Medulla oblongata (tissue), 1 donor: Measurements from ENCODE around the gene NAGLU.
A peak's percentile ranks its signal among the peaks of the same experiment; 100 is the strongest.
"Not testable (repeated sequence)": the region's sequence is repeated elsewhere in the genome, so short reads cannot be mapped to it uniquely, and the experiment has no call there.

ENCODE experiments used
- DNase-seq: peaks from one replicate; pipeline ENCODE4 v3.0.0-alpha.2; 2015; ENCODE audit errors: extremely low spot score

The NAGLU gene

GRCh38 chr17:42521666-42522262, 14.3 kb upstream of the NAGLU start:
- DNase-seq: no peak

GRCh38 chr17:42522263-42522790, 13.7 kb upstream of the NAGLU start:
- DNase-seq: no peak

DNA sequence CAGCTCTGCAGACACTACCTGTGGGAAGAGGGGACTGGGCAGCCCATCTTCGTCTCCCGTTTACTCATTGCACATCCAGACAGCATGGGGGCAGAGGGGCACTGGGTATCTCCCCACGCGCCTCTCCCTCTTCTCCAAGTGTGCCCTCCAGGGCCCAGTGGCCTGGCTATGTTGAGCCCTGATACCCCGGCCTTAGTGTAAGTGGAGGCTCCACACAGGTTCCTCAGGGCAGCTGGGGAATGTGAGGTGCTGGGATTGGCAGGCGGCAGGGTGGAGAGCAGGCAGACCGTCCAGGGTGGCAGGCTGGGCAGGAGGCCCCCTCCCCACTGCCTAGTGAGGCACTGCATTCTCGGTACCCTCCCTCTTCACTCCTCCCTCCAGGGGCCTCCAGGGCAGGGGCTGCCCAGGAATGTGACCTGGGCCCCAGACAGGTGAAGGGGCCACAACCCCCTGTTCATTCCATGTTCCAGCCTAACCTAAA, 13.2 kb upstream of the NAGLU start:
- no peak for DNase-seq

- no peak for DNase-seq
Observed at GRCh38 chr17:42525221-42525620, 10.8 kb upstream of the NAGLU start.

- no peak for DNase-seq
Observed at GRCh38 chr17:42526031-42526444, 10.0 kb upstream of the NAGLU start.

DNA sequence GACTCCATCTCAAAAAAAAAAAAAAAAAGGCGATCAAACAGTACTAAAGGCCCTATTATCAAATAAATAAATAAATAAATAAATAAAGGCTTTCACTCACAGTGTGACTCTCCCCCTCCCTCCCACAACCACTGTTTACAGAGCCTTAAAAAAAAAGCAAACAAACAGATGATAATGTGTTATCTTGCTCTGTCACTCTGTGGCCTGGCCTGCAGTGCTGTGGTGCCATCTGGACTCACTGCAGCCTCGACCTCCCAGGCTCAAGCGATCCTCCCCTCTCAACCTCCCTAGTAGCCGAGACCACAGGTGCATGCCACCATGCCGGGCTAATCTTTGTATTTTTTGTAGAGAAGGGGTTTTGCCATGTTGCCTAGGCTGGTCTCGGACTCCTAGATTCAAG, 8.1 kb upstream of the NAGLU start:
- DNase-seq: no peak

DNA sequence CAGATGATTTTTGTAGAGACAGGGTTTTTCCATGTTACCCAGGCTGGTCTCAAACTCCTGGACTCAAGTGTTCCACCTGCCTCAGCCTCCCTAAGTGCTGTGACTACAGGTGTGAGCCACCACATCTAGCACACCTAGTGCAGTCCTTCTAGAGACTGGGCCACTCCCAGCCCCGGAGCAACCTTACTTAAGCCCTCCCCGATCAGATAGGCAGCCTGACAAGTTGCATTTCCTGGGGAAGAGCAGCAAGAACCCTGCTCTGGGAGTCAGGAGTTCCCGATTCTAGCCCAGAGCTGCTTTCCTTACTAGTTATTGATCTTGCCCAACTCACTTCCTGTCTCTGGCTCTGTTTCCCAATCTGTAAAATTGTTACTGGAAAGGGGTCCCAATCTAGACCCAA, 7.0 kb upstream of the NAGLU start:
- DNase-seq: no peak

DNA sequence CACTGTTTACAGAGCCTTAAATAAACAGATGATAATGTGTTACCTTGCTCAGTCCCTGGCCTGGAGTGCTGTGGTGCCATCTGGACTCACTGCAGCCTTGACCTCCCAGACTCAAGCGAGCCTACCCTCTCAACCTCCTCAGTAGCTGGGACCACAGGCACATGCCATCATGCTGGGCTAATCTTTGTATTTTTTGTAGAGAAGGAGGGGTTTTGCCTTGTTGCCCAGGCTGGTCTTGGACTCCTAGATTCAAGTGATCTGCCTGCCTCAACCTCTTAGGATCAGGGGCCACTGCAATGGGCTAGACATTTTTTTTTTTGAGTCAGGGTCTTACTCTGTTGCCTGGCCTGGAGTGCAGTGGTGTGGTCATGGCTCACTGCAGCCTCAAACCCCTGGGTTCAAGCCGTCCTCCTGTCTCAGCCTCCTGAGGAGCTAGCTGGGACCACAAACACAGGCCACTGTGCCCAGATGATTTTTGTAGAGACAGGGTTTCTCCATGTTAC, 5.0 kb upstream of the NAGLU start:
- DNase-seq: no peak

DNA sequence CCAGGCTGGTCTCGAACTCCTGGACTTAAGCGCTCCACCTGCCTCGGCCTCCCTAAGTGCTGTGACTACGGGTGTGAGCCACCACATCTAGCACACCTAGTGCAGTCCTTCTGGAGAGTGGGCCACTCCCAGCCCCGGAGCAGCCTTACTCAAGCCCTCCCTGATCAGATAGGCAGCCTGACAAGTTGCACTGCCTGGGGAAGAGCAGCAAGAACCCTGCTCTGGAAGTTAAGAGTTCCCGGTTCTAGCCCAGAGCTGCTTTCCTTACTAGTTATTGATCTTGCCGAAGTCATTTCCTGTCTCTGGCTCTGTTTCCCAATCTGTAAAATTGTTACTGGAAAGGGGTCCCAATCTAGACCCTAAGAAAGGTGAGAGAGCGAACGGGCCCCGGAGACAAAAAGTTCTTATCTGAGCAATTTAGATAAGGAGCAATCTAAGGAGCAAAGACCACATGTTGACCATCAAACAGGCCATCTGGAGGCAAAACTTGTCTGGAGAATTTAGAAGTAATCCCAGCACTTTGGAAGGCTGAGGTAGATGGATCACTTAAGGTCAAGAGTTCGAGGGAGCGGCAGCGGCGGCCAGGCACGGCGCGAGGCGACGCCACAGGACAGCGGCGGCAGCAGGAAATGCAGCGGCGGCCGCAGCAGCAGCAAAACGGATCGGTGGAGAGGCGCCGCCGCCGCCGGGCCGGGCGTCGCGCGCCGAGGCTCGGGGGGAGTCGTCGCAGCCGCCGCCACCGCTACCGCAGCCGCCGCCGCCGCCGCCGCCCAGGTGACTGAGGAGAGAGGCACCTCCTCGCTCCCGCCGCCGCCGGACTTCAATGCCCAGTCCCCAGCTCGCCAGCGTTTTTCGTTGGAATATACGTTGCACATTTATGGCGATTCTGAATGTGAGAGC, 4.3 kb upstream of the NAGLU start:
- DNase-seq: peak; percentile 62

- no peak for DNase-seq
Observed at GRCh38 chr17:42535155-42536047, 640 bp upstream of the NAGLU start.

GRCh38 chr17:42536372-42537155, 523 bp downstream of the NAGLU start:
- DNase-seq: peak; percentile 60

DNA sequence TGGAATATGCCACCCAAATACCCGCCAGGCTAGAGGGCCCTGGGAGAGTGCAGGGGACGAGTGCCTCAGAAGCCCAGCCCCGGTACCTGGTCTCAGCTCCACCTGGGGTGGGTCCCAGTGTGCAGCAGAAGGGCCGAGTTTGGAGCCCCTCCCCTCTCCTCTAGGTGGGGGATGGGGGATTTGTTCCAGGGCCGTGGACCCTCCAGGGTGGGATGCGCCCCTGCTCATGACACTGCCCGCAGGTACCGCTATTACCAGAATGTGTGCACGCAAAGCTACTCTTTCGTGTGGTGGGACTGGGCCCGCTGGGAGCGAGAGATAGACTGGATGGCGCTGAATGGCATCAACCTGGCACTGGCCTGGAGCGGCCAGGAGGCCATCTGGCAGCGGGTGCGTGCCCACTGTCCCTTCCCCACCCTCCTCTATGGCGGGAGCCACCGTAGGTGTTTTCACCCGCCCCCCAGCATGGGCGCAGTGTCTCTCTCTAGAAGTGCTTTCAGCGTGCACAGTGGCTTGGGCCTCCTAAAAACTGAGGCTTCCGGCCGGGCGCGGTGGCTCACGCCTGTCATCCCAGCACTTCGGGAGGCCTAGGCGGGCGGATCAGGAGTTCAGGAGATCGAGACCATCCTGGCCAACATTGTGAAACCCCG, 1.2 kb downstream of the NAGLU start:
- no peak for DNase-seq

- no peak for DNase-seq
Observed at GRCh38 chr17:42537826-42538451, 1.9 kb downstream of the NAGLU start.

DNA sequence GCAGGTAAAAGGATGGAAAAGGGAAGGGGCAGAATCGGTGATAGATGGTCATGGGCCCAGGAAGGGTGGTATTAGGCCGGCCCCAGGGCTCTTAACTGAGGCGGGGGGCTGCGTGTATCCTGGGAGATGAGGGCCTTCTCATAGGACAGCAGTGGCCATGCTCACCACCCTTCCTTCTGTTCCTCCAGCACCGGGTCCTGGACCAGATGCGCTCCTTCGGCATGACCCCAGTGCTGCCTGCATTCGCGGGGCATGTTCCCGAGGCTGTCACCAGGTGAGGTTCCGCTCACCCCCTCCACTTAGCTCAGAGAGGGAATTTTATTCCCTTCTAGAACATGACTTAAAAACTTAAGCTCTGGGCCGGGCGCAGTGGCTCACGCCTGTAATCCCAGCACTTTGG, 2.4 kb downstream of the NAGLU start:
- DNase-seq: no peak

DNA sequence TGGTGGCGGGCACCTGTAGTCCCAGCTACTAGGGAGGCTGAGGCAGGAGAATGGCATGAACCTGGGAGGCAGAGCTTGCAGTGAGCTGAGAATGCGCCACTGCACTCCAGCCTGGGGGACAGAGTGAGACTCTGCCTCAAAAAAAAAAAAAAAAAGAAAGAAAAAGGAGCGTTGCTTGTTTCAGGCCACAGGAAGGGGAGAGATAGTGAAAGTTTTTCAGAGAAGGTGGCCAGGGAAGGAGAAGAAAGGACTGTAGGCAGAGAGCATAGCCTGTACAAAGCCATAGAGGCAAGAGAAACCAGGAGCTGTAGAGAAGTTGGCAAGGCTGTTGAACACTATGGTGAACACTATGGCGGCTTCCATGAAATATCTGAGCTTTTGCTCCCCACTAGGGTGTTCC, 4.5 kb downstream of the NAGLU start:
- DNase-seq: not testable (repeated sequence)

- DNase-seq: no peak
Observed at GRCh38 chr17:42541041-42541833, 5.2 kb downstream of the NAGLU start.

DNA sequence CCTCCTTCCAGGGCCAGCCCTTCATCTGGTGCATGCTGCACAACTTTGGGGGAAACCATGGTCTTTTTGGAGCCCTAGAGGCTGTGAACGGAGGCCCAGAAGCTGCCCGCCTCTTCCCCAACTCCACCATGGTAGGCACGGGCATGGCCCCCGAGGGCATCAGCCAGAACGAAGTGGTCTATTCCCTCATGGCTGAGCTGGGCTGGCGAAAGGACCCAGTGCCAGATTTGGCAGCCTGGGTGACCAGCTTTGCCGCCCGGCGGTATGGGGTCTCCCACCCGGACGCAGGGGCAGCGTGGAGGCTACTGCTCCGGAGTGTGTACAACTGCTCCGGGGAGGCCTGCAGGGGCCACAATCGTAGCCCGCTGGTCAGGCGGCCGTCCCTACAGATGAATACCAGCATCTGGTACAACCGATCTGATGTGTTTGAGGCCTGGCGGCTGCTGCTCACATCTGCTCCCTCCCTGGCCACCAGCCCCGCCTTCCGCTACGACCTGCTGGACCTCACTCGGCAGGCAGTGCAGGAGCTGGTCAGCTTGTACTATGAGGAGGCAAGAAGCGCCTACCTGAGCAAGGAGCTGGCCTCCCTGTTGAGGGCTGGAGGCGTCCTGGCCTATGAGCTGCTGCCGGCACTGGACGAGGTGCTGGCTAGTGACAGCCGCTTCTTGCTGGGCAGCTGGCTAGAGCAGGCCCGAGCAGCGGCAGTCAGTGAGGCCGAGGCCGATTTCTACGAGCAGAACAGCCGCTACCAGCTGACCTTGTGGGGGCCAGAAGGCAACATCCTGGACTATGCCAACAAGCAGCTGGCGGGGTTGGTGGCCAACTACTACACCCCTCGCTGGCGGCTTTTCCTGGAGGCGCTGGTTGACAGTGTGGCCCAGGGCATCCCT, 7.4 kb downstream of the NAGLU start:
- no peak for DNase-seq

DNA sequence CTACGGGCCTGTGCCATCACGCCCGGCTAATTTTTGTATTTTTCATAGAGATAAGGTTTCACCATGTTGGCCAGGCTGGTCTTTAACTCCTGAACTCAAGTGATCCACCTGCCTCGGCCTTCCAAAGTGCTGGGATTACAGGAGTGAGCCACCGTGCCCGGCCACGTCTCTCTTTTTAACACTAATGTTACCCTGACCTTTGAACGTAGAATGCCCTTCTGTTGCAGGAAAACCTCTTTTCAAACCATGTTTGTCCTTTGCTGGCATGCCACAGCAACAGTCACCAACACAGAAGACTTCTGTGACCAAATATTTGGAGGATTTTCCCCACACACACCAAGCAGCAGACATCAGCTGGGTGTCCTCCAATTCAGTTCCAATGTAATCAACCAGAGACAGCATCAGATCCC, 8.8 kb downstream of the NAGLU start:
- no peak for DNase-seq
